Measurements from ENCODE around the gene LRRC3. TPM values are rescaled to one million over a fixed set of nuclear protein-coding genes. Genes with fewer than 3 reads are reported as not detected.

LRRC3 gene, protein sequence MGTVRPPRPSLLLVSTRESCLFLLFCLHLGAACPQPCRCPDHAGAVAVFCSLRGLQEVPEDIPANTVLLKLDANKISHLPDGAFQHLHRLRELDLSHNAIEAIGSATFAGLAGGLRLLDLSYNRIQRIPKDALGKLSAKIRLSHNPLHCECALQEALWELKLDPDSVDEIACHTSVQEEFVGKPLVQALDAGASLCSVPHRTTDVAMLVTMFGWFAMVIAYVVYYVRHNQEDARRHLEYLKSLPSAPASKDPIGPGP
- total RNA-seq, result under 1 TPM; 0.78 to 0.92 (median 0.85) TPM

DNA sequence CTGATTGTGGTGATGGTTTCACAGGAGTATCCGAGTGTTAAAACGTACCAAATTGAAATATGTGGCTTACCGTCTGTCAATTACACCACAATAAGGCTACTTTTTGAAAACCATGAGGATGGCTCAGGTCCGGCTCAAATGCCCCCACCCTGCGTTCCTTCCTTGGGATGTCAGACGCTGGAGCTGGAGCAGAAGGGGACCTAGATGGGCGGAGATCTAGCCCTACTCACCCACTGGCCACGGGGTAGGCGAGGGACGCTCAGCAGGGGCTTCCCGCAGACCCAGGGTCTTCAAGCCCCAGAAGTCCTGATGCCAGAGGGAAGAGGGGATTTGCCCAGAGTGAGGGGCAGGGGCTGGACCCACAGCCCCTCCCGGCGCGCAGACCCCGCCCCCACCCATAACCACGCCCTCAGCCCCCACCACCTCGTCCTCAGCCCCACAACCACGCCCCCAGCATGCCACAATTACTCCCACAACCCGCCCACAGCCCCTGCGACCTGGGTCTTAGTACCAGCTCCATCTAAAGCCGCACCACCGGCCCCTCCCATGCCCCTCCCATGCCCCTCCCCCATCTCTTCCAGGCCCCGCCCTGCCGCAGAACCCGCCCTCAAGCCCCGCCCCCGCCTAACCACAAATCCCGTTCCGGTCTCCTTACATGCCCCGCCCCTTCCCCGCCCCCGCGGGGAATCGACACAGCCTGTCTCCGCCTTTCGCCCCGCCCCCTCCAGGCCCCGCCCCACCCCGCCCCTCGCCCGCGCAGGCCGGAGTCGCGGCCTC is at the start of gene LRRC3:
LRRC3 (plus strand) TSS at position 764 of the 777 bp plus-strand sequence. CDS start 1,135 bp downstream, outside the sequence.
- intact Hi-C loops (cut with DNase I), result no loop called here
- H3K4me3 ChIP-seq (replicated peaks in 1 of 3), result peak within 1 kb of the TSS in 2 of 3 donors; percentile 36 to 44
- peaks cover 0 to 9% of the 10 kb centered on the region in 2 donors for H3K4me1 ChIP-seq
- TF ChIP-seq, protein P1, sequence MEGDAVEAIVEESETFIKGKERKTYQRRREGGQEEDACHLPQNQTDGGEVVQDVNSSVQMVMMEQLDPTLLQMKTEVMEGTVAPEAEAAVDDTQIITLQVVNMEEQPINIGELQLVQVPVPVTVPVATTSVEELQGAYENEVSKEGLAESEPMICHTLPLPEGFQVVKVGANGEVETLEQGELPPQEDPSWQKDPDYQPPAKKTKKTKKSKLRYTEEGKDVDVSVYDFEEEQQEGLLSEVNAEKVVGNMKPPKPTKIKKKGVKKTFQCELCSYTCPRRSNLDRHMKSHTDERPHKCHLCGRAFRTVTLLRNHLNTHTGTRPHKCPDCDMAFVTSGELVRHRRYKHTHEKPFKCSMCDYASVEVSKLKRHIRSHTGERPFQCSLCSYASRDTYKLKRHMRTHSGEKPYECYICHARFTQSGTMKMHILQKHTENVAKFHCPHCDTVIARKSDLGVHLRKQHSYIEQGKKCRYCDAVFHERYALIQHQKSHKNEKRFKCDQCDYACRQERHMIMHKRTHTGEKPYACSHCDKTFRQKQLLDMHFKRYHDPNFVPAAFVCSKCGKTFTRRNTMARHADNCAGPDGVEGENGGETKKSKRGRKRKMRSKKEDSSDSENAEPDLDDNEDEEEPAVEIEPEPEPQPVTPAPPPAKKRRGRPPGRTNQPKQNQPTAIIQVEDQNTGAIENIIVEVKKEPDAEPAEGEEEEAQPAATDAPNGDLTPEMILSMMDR (IDR thresholded peaks at IDR 0.05), result no peak
- TF ChIP-seq POLR2A (IDR thresholded peaks at IDR 0.05), result no peak
- H3K36me3 ChIP-seq, result no peaks in the 10 kb centered on the region
- H3K27me3 ChIP-seq, result no peaks in the 10 kb centered on the region
- DNase-seq, result peak; percentile 57 to 69
- H3K9me3 ChIP-seq, result no peaks in the 10 kb centered on the region
- WGBS, 2 donors, result 9 to 25% methylated on average over 7 to 25 of the region's 45 CpGs
- H3K27ac ChIP-seq, result no peak within 1 kb of the TSS

- WGBS, 2 donors, result 81 to 84% methylated on average over 30 to 37 of the region's 37 CpGs
- DNase-seq, result no peak
- Histone ChIP-seq H3K27me3 (no peaks in the 10 kb centered on the region), H3K4me3 (replicated peaks in 1 of 3) (no peak overlapping the region), H3K9me3 (no peaks in the 10 kb centered on the region), H3K4me1 (no peaks in the 10 kb centered on the region), H3K36me3 (no peaks in the 10 kb centered on the region), H3K27ac (no peak overlapping the region)
- no peak for TF ChIP-seq POLR2A (IDR thresholded peaks at IDR 0.05)
- TF ChIP-seq, protein P1 (IDR thresholded peaks at IDR 0.05), result no peak
- intact Hi-C loops (cut with DNase I), result no loop called here
These were observed 49.1 kb upstream of the LRRC3 start for GRCh38 chr21:44405948-44406872.

DNA sequence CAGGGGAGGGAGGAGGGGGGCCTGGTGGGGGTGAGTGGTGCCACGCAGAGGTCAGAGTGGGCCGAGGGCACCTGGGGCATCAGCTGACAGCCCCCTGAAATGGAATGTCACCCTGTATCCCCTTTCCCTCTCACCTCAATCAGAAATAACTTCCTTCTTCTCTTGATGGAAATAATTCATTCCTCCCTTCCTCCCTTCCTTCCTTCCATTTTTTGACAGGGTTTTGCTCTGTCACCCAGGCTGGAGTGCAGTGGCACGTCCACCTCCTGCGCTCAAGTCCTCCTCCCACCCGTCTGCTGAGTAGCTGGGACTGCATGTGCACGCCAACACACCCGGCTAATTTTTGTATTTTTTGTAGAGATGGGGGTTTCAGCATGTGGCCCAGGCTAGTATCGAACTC is 48.4 kb upstream of the LRRC3 start:
- intact Hi-C loops (cut with DNase I), result no loop called here
- H3K36me3 ChIP-seq, result no peaks in the 10 kb centered on the region
- no peak for DNase-seq
- no peaks in the 10 kb centered on the region for H3K4me1 ChIP-seq
- H3K9me3 ChIP-seq, result no peaks in the 10 kb centered on the region
- no peak overlapping the region for H3K27ac ChIP-seq
- no peak for TF ChIP-seq POLR2A (IDR thresholded peaks at IDR 0.05)
- TF ChIP-seq, protein P1 (IDR thresholded peaks at IDR 0.05), result no peak
- WGBS, 2 donors, result 63 to 94% methylated on average over 8 of the region's 8 CpGs
- H3K27me3 ChIP-seq, result no peaks in the 10 kb centered on the region
- no peak overlapping the region for H3K4me3 ChIP-seq (replicated peaks in 1 of 3)

- H3K4me1 ChIP-seq, result no peaks in the 10 kb centered on the region
- DNase-seq, result no peak
- H3K36me3 ChIP-seq, result no peaks in the 10 kb centered on the region
- H3K27ac ChIP-seq, result no peak overlapping the region
- 77 to 83% methylated on average over 7 of the region's 7 CpGs for WGBS, 2 donors
- intact Hi-C loops (cut with DNase I), result no loop called here
- H3K4me3 ChIP-seq (replicated peaks in 1 of 3), result no peak overlapping the region
- TF ChIP-seq, protein P1 (IDR thresholded peaks at IDR 0.05), result no peak
- no peak for TF ChIP-seq POLR2A (IDR thresholded peaks at IDR 0.05)
- no peaks in the 10 kb centered on the region for H3K9me3 ChIP-seq
- H3K27me3 ChIP-seq, result no peaks in the 10 kb centered on the region
These were observed 47.8 kb upstream of the LRRC3 start for GRCh38 chr21:44407493-44407892.
